ENCODE measurements around the gene GALNT3.

DNA sequence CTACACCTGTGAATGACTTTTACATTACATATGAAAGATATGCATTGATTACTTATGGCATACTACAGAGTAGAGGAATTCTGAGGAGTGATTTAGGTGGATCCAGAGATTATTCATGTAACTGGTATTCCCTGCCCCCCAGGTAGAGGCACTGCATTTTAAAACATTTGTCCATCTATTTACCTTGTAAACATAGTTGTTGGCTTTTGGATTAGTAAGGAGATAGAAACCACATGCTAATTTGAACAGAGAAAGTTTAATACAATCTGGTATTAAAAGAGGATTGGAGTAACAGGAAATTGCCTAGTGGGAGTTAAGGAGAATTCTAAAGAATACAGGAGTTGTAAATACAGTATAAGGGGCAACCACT lies 15.9 kb downstream of the GALNT3 start:
- TF ChIP-seq POLR2AphosphoS5 (IDR thresholded peaks at IDR 0.05; ENCODE audit: low read depth, low read length) (no peak), TAF1 (IDR thresholded peaks at IDR 0.05; ENCODE audit: borderline replicate concordance, insufficient read depth, low read length) (no peak), SIN3A (IDR thresholded peaks at IDR 0.05; ENCODE audit: borderline replicate concordance, insufficient read depth, low read length) (no peak), FOXP2 (optimal IDR thresholded peaks at IDR 0.05; ENCODE audit: borderline replicate concordance, extremely low read depth, extremely low read length, insufficient read depth) (no peak)
- TF ChIP-seq, protein P1, sequence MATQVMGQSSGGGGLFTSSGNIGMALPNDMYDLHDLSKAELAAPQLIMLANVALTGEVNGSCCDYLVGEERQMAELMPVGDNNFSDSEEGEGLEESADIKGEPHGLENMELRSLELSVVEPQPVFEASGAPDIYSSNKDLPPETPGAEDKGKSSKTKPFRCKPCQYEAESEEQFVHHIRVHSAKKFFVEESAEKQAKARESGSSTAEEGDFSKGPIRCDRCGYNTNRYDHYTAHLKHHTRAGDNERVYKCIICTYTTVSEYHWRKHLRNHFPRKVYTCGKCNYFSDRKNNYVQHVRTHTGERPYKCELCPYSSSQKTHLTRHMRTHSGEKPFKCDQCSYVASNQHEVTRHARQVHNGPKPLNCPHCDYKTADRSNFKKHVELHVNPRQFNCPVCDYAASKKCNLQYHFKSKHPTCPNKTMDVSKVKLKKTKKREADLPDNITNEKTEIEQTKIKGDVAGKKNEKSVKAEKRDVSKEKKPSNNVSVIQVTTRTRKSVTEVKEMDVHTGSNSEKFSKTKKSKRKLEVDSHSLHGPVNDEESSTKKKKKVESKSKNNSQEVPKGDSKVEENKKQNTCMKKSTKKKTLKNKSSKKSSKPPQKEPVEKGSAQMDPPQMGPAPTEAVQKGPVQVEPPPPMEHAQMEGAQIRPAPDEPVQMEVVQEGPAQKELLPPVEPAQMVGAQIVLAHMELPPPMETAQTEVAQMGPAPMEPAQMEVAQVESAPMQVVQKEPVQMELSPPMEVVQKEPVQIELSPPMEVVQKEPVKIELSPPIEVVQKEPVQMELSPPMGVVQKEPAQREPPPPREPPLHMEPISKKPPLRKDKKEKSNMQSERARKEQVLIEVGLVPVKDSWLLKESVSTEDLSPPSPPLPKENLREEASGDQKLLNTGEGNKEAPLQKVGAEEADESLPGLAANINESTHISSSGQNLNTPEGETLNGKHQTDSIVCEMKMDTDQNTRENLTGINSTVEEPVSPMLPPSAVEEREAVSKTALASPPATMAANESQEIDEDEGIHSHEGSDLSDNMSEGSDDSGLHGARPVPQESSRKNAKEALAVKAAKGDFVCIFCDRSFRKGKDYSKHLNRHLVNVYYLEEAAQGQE (IDR thresholded peaks at IDR 0.05; ENCODE audit: insufficient read depth in 1 of 2, low read depth in 2 of 2, low read length in 2 of 2), result no peak

All from PFSK-1 (cell line).